Testis (tissue), 3 donors: ENCODE results near the gene APOF. TPM values are rescaled to one million over a fixed set of nuclear protein-coding genes. Genes with fewer than 3 reads are reported as not detected.

Experiments
- DNase-seq: peaks from one replicate; pipeline ENCODE4 v3.0.0-alpha.2; 2019
- H3K27ac ChIP-seq, 2 donors: fragments of 200-600 bp; sonication (generic); one replicate each; pipeline ENCODE4 v1.5.1; 2019
- H3K27me3 ChIP-seq: fragments of 200-600 bp; sonication (generic); one replicate; pipeline ENCODE4 v1.5.1; 2019
- H3K36me3 ChIP-seq: fragments of 200-600 bp; sonication (generic); one replicate; pipeline ENCODE4 v1.5.1; 2017; ENCODE audit warnings: low read depth; ENCODE audit errors: missing control alignments
- H3K4me1 ChIP-seq: fragments of 200-600 bp; sonication (generic); one replicate; pipeline ENCODE4 v1.5.1; 2019
- H3K4me3 ChIP-seq, 2 donors: fragments of 200-600 bp; sonication (generic); one replicate each; pipeline ENCODE4 v1.5.1; 2017 to 2019
- H3K9me3 ChIP-seq: fragments of 200-600 bp; sonication (generic); one replicate; pipeline ENCODE4 v1.5.1; 2017
- POLR2A ChIP-seq: fragments of 450-650 bp; IDR thresholded peaks from one replicate; pipeline ENCODE4 v1.6.1; 2017; ENCODE audit warnings: antibody characterized with exemption, mild to moderate bottlenecking, moderate library complexity
- WGBS, 2 donors: methylation state at CpG; one replicate each; pipeline ENCODE4 v1.1.5; 2018; 5-methylcytosine and 5-hydroxymethylcytosine counted together
- intact Hi-C: fragments of 100-400 bp; cut with DNase I; formaldehyde crosslinking; loops from one replicate; pipeline ENCODE4 v1.15.1; 2023; ENCODE audit warnings: low total_unique reads
- polyA plus RNA-seq: library from polyadenylated mRNA; stranded (reverse); fragments of 350-450 nt; fragmentation: Illumina TruSeq; extraction: RNeasy Lipid Tissue Mini Kit (QIAGEN cat#74804); gene quantifications from one replicate; pipeline ENCODE4 v1.2.3, GENCODE V29; 2014; ENCODE audit warnings: low read depth, low replicate concordance; ENCODE audit not compliant: insufficient read depth
- total RNA-seq, 2 donors: library from RNA; depleted of rRNA; stranded (reverse); fragments of >200 nt; gene quantifications; one replicate each; pipeline ENCODE4 v1.2.3, GENCODE V29; 2016
- TF ChIP-seq, protein P1 (sequence below), 3 experiments: fragments of 450-650 bp in 2 of 3; fragments of 200-600 bp in 1 of 3; sonication (generic) in 1 of 3; IDR thresholded peaks; one replicate each; pipeline ENCODE4 v1.5.1; 2016 to 2019; ENCODE audit warnings: antibody characterized with exemption in 3 of 3, mild to moderate bottlenecking in 2 of 3, moderate library complexity in 1 of 3

The APOF gene
- total and polyA plus RNA-seq, 3 donors from 2014 or later = not detected

DNA sequence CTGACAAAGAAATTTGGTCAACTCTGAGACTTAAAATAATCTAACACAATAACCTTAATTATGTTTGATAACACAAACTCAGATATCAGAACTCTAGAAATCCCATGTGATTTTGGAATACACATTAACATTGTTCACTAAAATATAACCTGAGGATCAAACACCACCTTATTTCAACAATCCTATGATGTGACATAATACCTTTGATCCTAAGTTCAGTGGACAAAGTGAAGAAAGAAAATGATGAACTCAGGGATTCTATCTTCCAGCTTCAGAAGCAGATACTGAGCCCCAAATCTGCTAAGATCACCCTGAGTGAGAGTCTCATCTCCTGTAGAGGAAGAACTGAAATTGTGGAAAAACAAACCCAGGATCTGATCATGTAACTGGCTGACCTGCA, 35.7 kb upstream of the APOF start:
- no peaks in the 10 kb centered on the region for H3K36me3 ChIP-seq

GRCh38 chr12:56392331-56392730, 29.7 kb upstream of the APOF start:
- TF ChIP-seq, protein P1, sequence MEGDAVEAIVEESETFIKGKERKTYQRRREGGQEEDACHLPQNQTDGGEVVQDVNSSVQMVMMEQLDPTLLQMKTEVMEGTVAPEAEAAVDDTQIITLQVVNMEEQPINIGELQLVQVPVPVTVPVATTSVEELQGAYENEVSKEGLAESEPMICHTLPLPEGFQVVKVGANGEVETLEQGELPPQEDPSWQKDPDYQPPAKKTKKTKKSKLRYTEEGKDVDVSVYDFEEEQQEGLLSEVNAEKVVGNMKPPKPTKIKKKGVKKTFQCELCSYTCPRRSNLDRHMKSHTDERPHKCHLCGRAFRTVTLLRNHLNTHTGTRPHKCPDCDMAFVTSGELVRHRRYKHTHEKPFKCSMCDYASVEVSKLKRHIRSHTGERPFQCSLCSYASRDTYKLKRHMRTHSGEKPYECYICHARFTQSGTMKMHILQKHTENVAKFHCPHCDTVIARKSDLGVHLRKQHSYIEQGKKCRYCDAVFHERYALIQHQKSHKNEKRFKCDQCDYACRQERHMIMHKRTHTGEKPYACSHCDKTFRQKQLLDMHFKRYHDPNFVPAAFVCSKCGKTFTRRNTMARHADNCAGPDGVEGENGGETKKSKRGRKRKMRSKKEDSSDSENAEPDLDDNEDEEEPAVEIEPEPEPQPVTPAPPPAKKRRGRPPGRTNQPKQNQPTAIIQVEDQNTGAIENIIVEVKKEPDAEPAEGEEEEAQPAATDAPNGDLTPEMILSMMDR (IDR thresholded peaks at IDR 0.05) = no peak
- TF ChIP-seq POLR2A = no peak
- Histone ChIP-seq H3K27ac (no peak overlapping the region), H3K4me1 (no peaks in the 10 kb centered on the region), H3K36me3 (no peaks in the 10 kb centered on the region), H3K9me3 (no peaks in the 10 kb centered on the region), H3K4me3 (no peak overlapping the region), H3K27me3 (no peaks in the 10 kb centered on the region)
- WGBS, 2 donors = 97 to 98% methylated on average over 2 of the region's 2 CpGs
- intact Hi-C loops = no loop called here
- no peak for DNase-seq

More for the DNA sequence above, 35.7 kb upstream of the APOF start:
- intact Hi-C loops = no loop called here
- TF ChIP-seq POLR2A = no peak
- TF ChIP-seq, protein P1 (IDR thresholded peaks at IDR 0.05) = no peak
- no peaks in the 10 kb centered on the region for H3K27me3 ChIP-seq
- no peaks in the 10 kb centered on the region for H3K4me1 ChIP-seq
- H3K27ac ChIP-seq = no peak overlapping the region
- no peak overlapping the region for H3K4me3 ChIP-seq
- DNase-seq = no peak
- H3K9me3 ChIP-seq = no peaks in the 10 kb centered on the region

GRCh38 chr12:56391721-56392120, 29.1 kb upstream of the APOF start:
- no peaks in the 10 kb centered on the region for H3K27me3 ChIP-seq
- H3K4me1 ChIP-seq = no peaks in the 10 kb centered on the region
- no peak overlapping the region for H3K27ac ChIP-seq
- no peaks in the 10 kb centered on the region for H3K9me3 ChIP-seq
- no peak overlapping the region for H3K4me3 ChIP-seq
- intact Hi-C loops = no loop called here
- TF ChIP-seq, protein P1 (IDR thresholded peaks at IDR 0.05) = no peak
- TF ChIP-seq POLR2A = no peak
- 91 to 96% methylated on average over 1 of the region's 1 CpG for WGBS, 2 donors
- DNase-seq = no peak
- no peaks in the 10 kb centered on the region for H3K36me3 ChIP-seq

- no peaks in the 10 kb centered on the region for H3K4me1 ChIP-seq
- intact Hi-C loops = no loop called here
- H3K27ac ChIP-seq = no peak overlapping the region
- 63 to 66% methylated on average over 5 of the region's 5 CpGs for WGBS, 2 donors
- H3K36me3 ChIP-seq = no peaks in the 10 kb centered on the region
- no peak for DNase-seq
- H3K27me3 ChIP-seq = no peaks in the 10 kb centered on the region
- H3K4me3 ChIP-seq = no peak overlapping the region
- TF ChIP-seq, protein P1 (IDR thresholded peaks at IDR 0.05) = no peak
- no peak for TF ChIP-seq POLR2A
- H3K9me3 ChIP-seq = no peaks in the 10 kb centered on the region
Measured at GRCh38 chr12:56389412-56389811, 26.8 kb upstream of the APOF start.

- Histone ChIP-seq H3K4me1 (no peaks in the 10 kb centered on the region), H3K36me3 (no peaks in the 10 kb centered on the region), H3K4me3 (no peak overlapping the region), H3K27me3 (no peaks in the 10 kb centered on the region), H3K9me3 (no peaks in the 10 kb centered on the region), H3K27ac (no peak overlapping the region)
- intact Hi-C loops = no loop called here
- DNase-seq = no peak
- WGBS, 2 donors = 65 to 67% methylated on average over 7 of the region's 7 CpGs
- no peak for TF ChIP-seq POLR2A
- TF ChIP-seq, protein P1 (IDR thresholded peaks at IDR 0.05) = no peak
Measured at GRCh38 chr12:56387152-56387736, 24.6 kb upstream of the APOF start.
